Astrocyte (in vitro differentiated cells and primary cell): ENCODE measurements around the gene CYP19A1. TPM values are rescaled to one million over a fixed set of nuclear protein-coding genes. Genes with fewer than 3 reads are reported as not detected.

Experiments
- DNase-seq: peaks from one replicate; pipeline ENCODE4 v3.0.0-alpha.2; 2010; ENCODE audit warnings: low read depth
- FAIRE-seq: peaks from 2 replicates; lab custom pipeline; 2011; peaks lifted over from hg19 to GRCh38; lab: Jason Lieb, UNC
- H2AFZ ChIP-seq: 2 replicates; pipeline ENCODE4 v1.6.0; 2012; ENCODE audit warnings: low read depth, low read length, inconsistent platforms
- H3K27ac ChIP-seq: 2 replicates; pipeline ENCODE4 v1.5.1; 2011; ENCODE audit warnings: low read depth, low read length, inconsistent platforms
- H3K27me3 ChIP-seq: 2 replicates; pipeline ENCODE4 v1.6.0; 2011; ENCODE audit warnings: low read length, inconsistent platforms; ENCODE audit not compliant: insufficient read depth
- H3K36me3 ChIP-seq: 2 replicates; pipeline ENCODE4 v1.5.1; 2011; ENCODE audit warnings: low read length, inconsistent platforms; ENCODE audit not compliant: insufficient read depth
- H3K4me1 ChIP-seq: 2 replicates; pipeline ENCODE4 v1.5.1; 2011; ENCODE audit warnings: low read length, inconsistent platforms; ENCODE audit not compliant: insufficient read depth
- H3K4me2 ChIP-seq: 2 replicates; pipeline ENCODE4 v1.6.0; 2012; ENCODE audit warnings: low read length, inconsistent platforms
- H3K4me3 ChIP-seq: 2 replicates; pipeline ENCODE4 v1.5.1; 2011; ENCODE audit warnings: low read depth, mild to moderate bottlenecking, low read length, inconsistent platforms; ENCODE audit not compliant: insufficient read depth
- H3K79me2 ChIP-seq: 2 replicates; pipeline ENCODE4 v1.6.0; 2012; ENCODE audit warnings: mild to moderate bottlenecking, low read length, inconsistent platforms; ENCODE audit not compliant: insufficient read depth
- H3K9ac ChIP-seq: 2 replicates; pipeline ENCODE4 v1.6.0; 2012; ENCODE audit warnings: mild to moderate bottlenecking, low read length, inconsistent platforms
- H3K9me3 ChIP-seq: 2 replicates; pipeline ENCODE4 v1.5.1; 2012; ENCODE audit warnings: low read depth, mild to moderate bottlenecking, low read length, inconsistent platforms; ENCODE audit not compliant: insufficient read depth
- H4K20me1 ChIP-seq: 2 replicates; pipeline ENCODE4 v1.6.0; 2012; ENCODE audit warnings: low read length, inconsistent platforms; ENCODE audit not compliant: insufficient read depth
- H3K27ac Mint-ChIP-seq: one replicate; pipeline ENCODE4 v1.8.0; 2021; ENCODE audit warnings: mild to moderate bottlenecking, mixed read lengths; ENCODE audit not compliant: unreplicated experiment
- H3K27me3 Mint-ChIP-seq: one replicate; pipeline ENCODE4 v1.8.0; 2021; ENCODE audit warnings: low read depth, mixed read lengths; ENCODE audit not compliant: unreplicated experiment
- H3K36me3 Mint-ChIP-seq: one replicate; pipeline ENCODE4 v1.8.0; 2021; ENCODE audit warnings: low read depth, mixed read lengths; ENCODE audit not compliant: unreplicated experiment
- H3K4me1 Mint-ChIP-seq: one replicate; pipeline ENCODE4 v1.8.0; 2021; ENCODE audit warnings: low read depth, mixed read lengths; ENCODE audit not compliant: unreplicated experiment
- H3K4me3 Mint-ChIP-seq: one replicate; pipeline ENCODE4 v1.8.0; 2021; ENCODE audit warnings: mild to moderate bottlenecking, moderate library complexity, mixed read lengths; ENCODE audit not compliant: unreplicated experiment
- H3K9me3 Mint-ChIP-seq: one replicate; pipeline ENCODE4 v1.8.0; 2021; ENCODE audit warnings: mild to moderate bottlenecking, mixed read lengths; ENCODE audit not compliant: unreplicated experiment
- EZH2 ChIP-seq: IDR thresholded peaks from 2 replicates; pipeline ENCODE4 v1.6.1; 2012; ENCODE audit warnings: mild to moderate bottlenecking, low read length, inconsistent platforms; ENCODE audit not compliant: insufficient read depth
- total RNA-seq: library from RNA; stranded (reverse); gene quantifications from 2 replicates; pipeline ENCODE4 v1.2.1, GENCODE V29; 2021
- TF ChIP-seq, protein P1 (sequence below): IDR thresholded peaks from 2 replicates; pipeline ENCODE4 v1.5.1; 2011; ENCODE audit warnings: low read depth, mild to moderate bottlenecking, inconsistent platforms, low read length, moderate library complexity; ENCODE audit not compliant: insufficient read depth

Gene CYP19A1
- total RNA-seq, 1 donor from 2014 or later: 0.75 TPM

DNA sequence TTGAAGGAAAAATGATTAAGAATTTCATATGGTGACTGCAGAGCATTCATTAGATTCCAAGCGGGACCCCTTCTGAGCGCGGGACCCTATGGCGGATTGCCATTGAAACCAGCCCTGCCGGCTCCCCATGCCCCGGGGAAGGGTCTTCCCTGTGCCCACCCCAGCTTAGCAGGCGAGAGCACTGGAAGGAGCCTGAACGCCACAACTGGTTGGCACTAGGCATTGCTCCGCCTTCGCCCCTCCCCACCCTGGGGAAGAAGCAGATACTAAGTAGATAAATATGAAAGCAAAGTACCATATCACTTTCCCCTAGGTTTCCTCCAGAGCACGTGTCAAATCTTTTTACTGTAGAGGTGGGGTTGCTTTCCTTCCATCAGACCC, 70.7 kb downstream of the CYP19A1 start:
- Histone ChIP-seq H3K79me2 (no peaks in the 10 kb centered on the region), H3K4me3 (peak overlapping the region; percentile 62), H3K27ac (no peak overlapping the region), H3K36me3 (no peaks in the 10 kb centered on the region), H3K4me1 (peaks cover 3% of the 10 kb centered on the region), H3K9ac (peak overlapping the region; percentile 52), H2AFZ (peak overlapping the region; percentile 79), H4K20me1 (no peaks in the 10 kb centered on the region), H3K9me3 (no peaks in the 10 kb centered on the region), H3K27me3 (peaks cover 45% of the 10 kb centered on the region), H3K4me2 (peak overlapping the region; percentile 83)
- peaks cover 27% of the 10 kb centered on the region for H3K27me3 Mint-ChIP-seq
- no peaks in the 10 kb centered on the region for H3K9me3 Mint-ChIP-seq
- no peak for DNase-seq
- peak overlapping the region; percentile 58 for H3K4me3 Mint-ChIP-seq
- TF ChIP-seq, protein P1, sequence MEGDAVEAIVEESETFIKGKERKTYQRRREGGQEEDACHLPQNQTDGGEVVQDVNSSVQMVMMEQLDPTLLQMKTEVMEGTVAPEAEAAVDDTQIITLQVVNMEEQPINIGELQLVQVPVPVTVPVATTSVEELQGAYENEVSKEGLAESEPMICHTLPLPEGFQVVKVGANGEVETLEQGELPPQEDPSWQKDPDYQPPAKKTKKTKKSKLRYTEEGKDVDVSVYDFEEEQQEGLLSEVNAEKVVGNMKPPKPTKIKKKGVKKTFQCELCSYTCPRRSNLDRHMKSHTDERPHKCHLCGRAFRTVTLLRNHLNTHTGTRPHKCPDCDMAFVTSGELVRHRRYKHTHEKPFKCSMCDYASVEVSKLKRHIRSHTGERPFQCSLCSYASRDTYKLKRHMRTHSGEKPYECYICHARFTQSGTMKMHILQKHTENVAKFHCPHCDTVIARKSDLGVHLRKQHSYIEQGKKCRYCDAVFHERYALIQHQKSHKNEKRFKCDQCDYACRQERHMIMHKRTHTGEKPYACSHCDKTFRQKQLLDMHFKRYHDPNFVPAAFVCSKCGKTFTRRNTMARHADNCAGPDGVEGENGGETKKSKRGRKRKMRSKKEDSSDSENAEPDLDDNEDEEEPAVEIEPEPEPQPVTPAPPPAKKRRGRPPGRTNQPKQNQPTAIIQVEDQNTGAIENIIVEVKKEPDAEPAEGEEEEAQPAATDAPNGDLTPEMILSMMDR: no peak
- TF ChIP-seq EZH2: no peak
- H3K4me1 Mint-ChIP-seq: peaks cover 3% of the 10 kb centered on the region
- FAIRE-seq: no peak
- no peaks in the 10 kb centered on the region for H3K36me3 Mint-ChIP-seq
- no peak overlapping the region for H3K27ac Mint-ChIP-seq

DNA sequence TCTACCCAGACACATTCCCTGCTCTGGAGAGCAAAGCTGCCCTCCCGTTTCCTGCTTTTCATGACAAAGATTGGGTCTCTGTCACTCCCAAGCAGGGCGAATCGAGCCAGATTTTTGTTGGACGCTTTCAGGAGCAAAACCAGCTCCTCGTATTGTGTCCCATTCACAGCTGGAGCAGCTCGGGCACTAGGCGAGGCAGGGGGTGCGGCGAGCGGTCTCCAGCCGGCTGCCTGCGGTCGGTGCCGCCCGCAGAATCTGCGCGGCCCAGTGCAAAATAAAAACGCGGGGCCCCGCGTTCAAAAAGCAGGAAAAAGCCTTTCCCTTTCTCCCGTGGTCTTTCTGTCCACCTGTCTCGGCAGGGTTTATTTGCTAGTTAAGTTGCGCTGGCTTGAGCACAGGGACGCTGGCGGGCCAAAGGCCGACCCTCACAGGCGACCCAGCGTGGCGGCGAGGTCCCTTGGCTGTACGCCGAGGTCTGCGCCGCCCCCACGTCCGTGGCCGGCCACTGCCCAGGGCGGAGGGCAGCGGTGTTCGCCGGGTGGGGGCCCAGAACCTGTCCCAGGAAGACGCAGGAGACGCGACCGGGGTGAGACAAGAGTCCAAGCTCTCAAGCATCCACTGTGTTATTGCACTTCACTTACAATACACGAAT, 71.2 kb downstream of the CYP19A1 start:
- H3K27me3 ChIP-seq: peaks cover 48% of the 10 kb centered on the region
- H3K4me1 ChIP-seq: peaks cover 3% of the 10 kb centered on the region
- no peaks in the 10 kb centered on the region for H4K20me1 ChIP-seq
- H3K9ac ChIP-seq: peak overlapping the region; percentile 52
- Mint-ChIP-seq H3K9me3 (no peaks in the 10 kb centered on the region), H3K27ac (no peak overlapping the region), H3K36me3 (no peaks in the 10 kb centered on the region), H3K27me3 (peaks cover 27% of the 10 kb centered on the region), H3K4me3 (peak overlapping the region; percentile 78), H3K4me1 (peaks cover 3% of the 10 kb centered on the region)
- DNase-seq (no peak), FAIRE-seq (no peak)
- H2AFZ ChIP-seq: peak overlapping the region; percentile 79
- no peaks in the 10 kb centered on the region for H3K79me2 ChIP-seq
- H3K27ac ChIP-seq: no peak overlapping the region
- H3K4me3 ChIP-seq: peak overlapping the region; percentile 62
- peak overlapping the region; percentile 83 for H3K4me2 ChIP-seq
- no peaks in the 10 kb centered on the region for H3K36me3 ChIP-seq
- TF ChIP-seq, protein P1: no peak
- TF ChIP-seq EZH2: peak; percentile 54
- H3K9me3 ChIP-seq: no peaks in the 10 kb centered on the region

DNA sequence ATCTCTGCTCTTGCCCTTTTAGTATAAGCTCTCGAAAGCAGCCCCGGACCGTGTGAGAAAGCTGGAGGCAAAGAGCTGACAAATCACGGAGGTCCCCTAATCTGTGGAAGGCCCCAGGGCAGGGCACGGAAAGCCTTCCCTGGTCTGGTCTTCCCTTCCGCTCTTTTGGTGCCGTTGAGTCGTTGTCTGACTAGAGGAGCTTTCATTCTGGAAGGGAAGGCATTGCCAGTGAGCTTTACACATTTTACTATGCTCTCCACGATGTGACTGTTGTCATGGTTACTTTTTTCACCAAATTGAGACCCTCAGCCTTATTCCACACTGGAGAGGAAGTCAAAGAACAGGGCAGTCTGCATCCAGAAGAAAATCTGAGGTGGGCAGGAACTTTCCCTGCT, 71.7 kb downstream of the CYP19A1 start:
- H3K9ac ChIP-seq: peak overlapping the region; percentile 52
- TF ChIP-seq, protein P1: no peak
- TF ChIP-seq EZH2: no peak

More for the DNA sequence above, 71.7 kb downstream of the CYP19A1 start:
- Histone ChIP-seq H3K36me3 (no peaks in the 10 kb centered on the region), H3K9me3 (no peaks in the 10 kb centered on the region), H3K27me3 (peaks cover 43% of the 10 kb centered on the region), H3K27ac (no peak overlapping the region), H3K4me3 (peak overlapping the region; percentile 62), H3K4me2 (peak overlapping the region; percentile 83), H3K4me1 (peaks cover 3% of the 10 kb centered on the region), H4K20me1 (no peaks in the 10 kb centered on the region), H2AFZ (peak overlapping the region; percentile 79), H3K79me2 (no peaks in the 10 kb centered on the region)
- H3K27me3 Mint-ChIP-seq: peaks cover 27% of the 10 kb centered on the region
- H3K27ac Mint-ChIP-seq: no peak overlapping the region
- H3K4me1 Mint-ChIP-seq: peaks cover 3% of the 10 kb centered on the region
- DNase-seq: no peak
- H3K4me3 Mint-ChIP-seq: peak overlapping the region; percentile 78
- FAIRE-seq: no peak
- H3K9me3 Mint-ChIP-seq: peaks cover under 1% of the 10 kb centered on the region
- no peaks in the 10 kb centered on the region for H3K36me3 Mint-ChIP-seq
